K562 (cell line): Measurements from ENCODE around the gene PDE4D. TPM values are rescaled to one million over a fixed set of nuclear protein-coding genes. Genes with fewer than 3 reads are reported as not detected.

ENCODE experiments used
- ATAC-seq: fragments of 200-7000 bp; cut with Tn5 transposase; 3 replicates; pipeline ENCODE4 v1.9.1; 2020; ENCODE audit warnings: moderate library complexity
- BruUV-seq: library from RNA; stranded (reverse); fragments of 400-500 nt; replicated peaks from 2 replicates; lab custom pipeline; 2021; lab: Mats Ljungman, UMichigan
- CTCF ChIA-PET: fragments of 300-600 bp; formaldehyde crosslinking; extraction: SDS; loops from one replicate; lab custom pipeline; 2021; ENCODE audit warnings: low intra/inter-chr PET ratio; lab: Yijun Ruan, JAX
- POLR2A ChIA-PET: fragments of 300-600, 350-650 bp; sonication (Branson Sonifier 250); formaldehyde crosslinking; extraction: SDS; loops from one replicate; lab custom pipeline; 2021; ENCODE audit warnings: antibody characterized with exemption, inconsistent platforms; lab: Yijun Ruan, JAX
- DNase-seq, 4 experiments: peaks; one replicate each; pipeline versions ENCODE4 v3.0.0 to v3.0.0-alpha.2; 2011 to 2018; ENCODE audit warnings: low spot score in 3 of 4, mixed read lengths in 3 of 4; ENCODE audit errors: extremely low read depth in 1 of 4
- FAIRE-seq: peaks from 2 replicates; lab custom pipeline; 2011; peaks lifted over from hg19 to GRCh38; lab: Jason Lieb, UNC
- H2AFZ ChIP-seq: 2 replicates; pipeline ENCODE4 v1.6.0; 2011; ENCODE audit warnings: low read depth, low read length, control low read depth, inconsistent platforms
- H3K27ac ChIP-seq: fragments of 200-600 bp; 3 replicates; pipeline ENCODE4 v1.8.0; 2011; ENCODE audit warnings: low read depth, mild to moderate bottlenecking, control low read depth, inconsistent platforms, low read length, moderate library complexity, mixed read lengths; ENCODE audit errors: extremely low read depth
- H3K27me3 ChIP-seq, 2 experiments: fragments of 300-600 bp in 1 of 2; 2 replicates in 1 of 2; 3 replicates in 1 of 2; pipeline versions ENCODE4 v1.6.0 to v1.8.0; 2011; ENCODE audit warnings: inconsistent platforms in 2 of 2, low read length in 2 of 2, mild to moderate bottlenecking in 1 of 2, mixed read lengths in 1 of 2, moderate library complexity in 1 of 2; ENCODE audit not compliant: control insufficient read depth in 2 of 2, insufficient read depth in 2 of 2
- H3K36me3 ChIP-seq: fragments of 300-600 bp; 3 replicates; pipeline ENCODE4 v1.8.0; 2011; ENCODE audit warnings: mild to moderate bottlenecking, low read length, inconsistent platforms; ENCODE audit not compliant: control insufficient read depth, insufficient read depth
- H3K4me1 ChIP-seq, 2 experiments: fragments of 200-600 bp in 1 of 2; replicated peaks in 1 of 2; 2 replicates in 1 of 2; 3 replicates in 1 of 2; pipeline versions ENCODE4 v1.5.1 to v1.8.0; 2011; ENCODE audit warnings: inconsistent platforms in 2 of 2, low read length in 2 of 2, mild to moderate bottlenecking in 1 of 2, mixed read lengths in 1 of 2, moderate library complexity in 1 of 2; ENCODE audit not compliant: control insufficient read depth in 2 of 2, insufficient read depth in 2 of 2
- H3K4me2 ChIP-seq: 2 replicates; pipeline ENCODE4 v1.6.1; 2011; ENCODE audit warnings: low read length, control low read depth, inconsistent platforms, mixed read lengths; ENCODE audit not compliant: insufficient read depth
- H3K4me3 ChIP-seq: fragments of 200-600 bp; sonication (generic), shearing (Covaris generic); 2 replicates; pipeline ENCODE4 v1.5.1; 2016; ENCODE audit warnings: control low read depth, inconsistent platforms
- H3K79me2 ChIP-seq: fragments of 200-600 bp; 3 replicates; pipeline ENCODE4 v1.8.0; 2011; ENCODE audit warnings: low read length, inconsistent platforms; ENCODE audit not compliant: control insufficient read depth, insufficient read depth
- H3K9ac ChIP-seq, 2 experiments: 2 replicates each; pipeline versions ENCODE4 v1.6.0 to v1.6.1; 2011; ENCODE audit warnings: low read depth in 2 of 2, low read length in 2 of 2, control low read depth in 1 of 2, inconsistent platforms in 1 of 2, mild to moderate bottlenecking in 1 of 2, mixed read lengths in 1 of 2; ENCODE audit not compliant: insufficient read depth in 1 of 2
- H3K9me1 ChIP-seq: one replicate; pipeline ENCODE4 v1.6.0; 2011; ENCODE audit warnings: inconsistent platforms, mild to moderate bottlenecking, low read length, moderate library complexity; ENCODE audit not compliant: control insufficient read depth, insufficient read depth
- H3K9me3 ChIP-seq: replicated peaks from 2 replicates; pipeline ENCODE4 v1.5.1; 2011; ENCODE audit warnings: low read depth, low read length, inconsistent platforms; ENCODE audit not compliant: control insufficient read depth, insufficient read depth
- H4K20me1 ChIP-seq: replicated peaks from 2 replicates; pipeline ENCODE4 v1.6.1; 2011; ENCODE audit warnings: low read length, inconsistent platforms, mixed read lengths; ENCODE audit not compliant: control insufficient read depth, insufficient read depth
- CC2D1A ChIP-seq: fragments of 450-650 bp; IDR thresholded peaks from 2 replicates; pipeline ENCODE4 v1.6.1; 2017; ENCODE audit warnings: mild to moderate bottlenecking
- EHMT2 ChIP-seq: fragments of 450-650 bp; IDR thresholded peaks from 2 replicates; pipeline ENCODE4 v1.6.1; 2018; ENCODE audit warnings: antibody characterized with exemption
- ERF ChIP-seq: fragments of 450-650 bp; formaldehyde crosslinking; IDR thresholded peaks from 2 replicates; pipeline ENCODE4 v1.4.0; 2020; ENCODE audit warnings: mild to moderate bottlenecking, mixed read lengths
- HSF4 ChIP-seq: fragments of 250-450 bp; sonication (Bioruptor Pico); IDR thresholded peaks from 2 replicates; pipeline ENCODE4 v2.1.2; 2022; ENCODE audit warnings: mild to moderate bottlenecking, moderate library complexity, borderline replicate concordance
- KAT7 ChIP-seq: sonication (generic); formaldehyde crosslinking; IDR thresholded peaks from 2 replicates; pipeline ENCODE4 v1.8.0; 2022; ENCODE audit warnings: missing genetic modification reagents, mild to moderate bottlenecking, borderline replicate concordance
- NONO ChIP-seq, 2 experiments: fragments of 200-400 bp in 1 of 2; fragments of 450-650 bp in 1 of 2; formaldehyde crosslinking in 1 of 2; IDR thresholded peaks; 2 replicates each; pipeline ENCODE4 v1.6.1; 2017; ENCODE audit warnings: low read depth in 2 of 2, mild to moderate bottlenecking in 2 of 2, moderate library complexity in 2 of 2, low read length in 1 of 2
- RBM25 ChIP-seq: fragments of 200-400 bp; formaldehyde crosslinking; IDR thresholded peaks from 2 replicates; pipeline ENCODE4 v1.6.1; 2018; ENCODE audit warnings: low read length, low read depth, moderate library complexity; ENCODE audit not compliant: severe bottlenecking
- ZBED1 ChIP-seq: IDR thresholded peaks from 2 replicates; pipeline ENCODE4 v1.6.1; 2014
- WGBS: fragments of 100-300 bp; shearing (Covaris generic); methylation state at CpG from one replicate; pipeline ENCODE4 v1.1.6; 2016; ENCODE audit warnings: low coverage, mixed read lengths; ENCODE audit not compliant: insufficient coverage; ENCODE audit errors: missing lambda C conversion rate; 5-methylcytosine and 5-hydroxymethylcytosine counted together
- in situ Hi-C: fragments of 300-500 bp; cut with MboI; formaldehyde crosslinking; loops from 4 replicates; pipeline ENCODE4 v1.15.0; 2018; ENCODE audit warnings: inconsistent platforms, mixed read lengths
- intact Hi-C: fragments of 100-400 bp; cut with micrococcal nuclease; formaldehyde crosslinking; loops from 2 replicates; pipeline ENCODE4 v1.14.2; 2022
- polyA plus RNA-seq, 8 experiments: library from polyadenylated mRNA; depleted of rRNA in 4 of 8; stranded (reverse) in 5 of 8; unstranded in 3 of 8; fragments of >200 nt; fragmentation: Nextera tagmentation in 2 of 8; fragmentation: Illumina TruSeq in 1 of 8; extraction: Ambion mirVana in 2 of 8; extraction: Trizol in 1 of 8; gene quantifications; 2 replicates each; pipeline versions ENCODE4 v1.2.1 to v1.2.3, GENCODE V29; 2011 to 2014; ENCODE audit warnings: inconsistent platforms in 1 of 8, missing spikeins in 1 of 8
- total RNA-seq, 7 experiments: library from RNA; depleted of rRNA in 6 of 7; stranded (reverse); fragments of >200 nt in 6 of 7; fragmentation: Illumina TruSeq in 2 of 7; extraction: Trizol in 2 of 7; gene quantifications; 2 replicates each; pipeline versions ENCODE4 v1.2.1 to v1.2.3, GENCODE V29; 2011 to 2021; ENCODE audit warnings: low replicate concordance in 1 of 7
- TF ChIP-seq, protein P1 (sequence below): fragments of 250-450 bp; sonication (Bioruptor Pico); IDR thresholded peaks from 2 replicates; pipeline ENCODE4 v1.4.0; 2020; ENCODE audit warnings: mild to moderate bottlenecking, moderate library complexity, borderline replicate concordance
- TF ChIP-seq, protein P2 (sequence below): fragments of 450-650 bp; formaldehyde crosslinking; IDR thresholded peaks from 2 replicates; pipeline ENCODE4 v1.4.0; 2020; ENCODE audit warnings: mild to moderate bottlenecking, mixed read lengths

The PDE4D gene
- total and polyA plus RNA-seq, 9 of the 15 experiments (the other 6 are each of a cell fraction or from before 2014, with no cell fraction given) = 0.04 to 0.46 (median 0.13) TPM

- TF ChIP-seq CC2D1A = no peak
- no peak for TF ChIP-seq EHMT2
- no peak for TF ChIP-seq HSF4 (CRISPR knock-in tag)
- TF ChIP-seq ERF (CRISPR knock-in tag) = no peak
These were observed 533.4 kb downstream of the PDE4D start (continued) for GRCh38 chr5:59360130-59360555.

- no peaks in the 10 kb centered on the region for H3K9me3 ChIP-seq
- no peaks in the 10 kb centered on the region for H3K4me1 ChIP-seq
- no peak overlapping the region for H3K27ac ChIP-seq
- no peaks in the 10 kb centered on the region for H3K79me2 ChIP-seq
- TF ChIP-seq KAT7 (CRISPR knock-in tag) = no peak
- no peak for TF ChIP-seq ZBED1
- TF ChIP-seq NONO (IDR thresholded peaks at IDR 0.05; ENCODE audit: low read depth in 2 of 2, low read length in 1 of 2) = no peak
- TF ChIP-seq, protein P1, sequence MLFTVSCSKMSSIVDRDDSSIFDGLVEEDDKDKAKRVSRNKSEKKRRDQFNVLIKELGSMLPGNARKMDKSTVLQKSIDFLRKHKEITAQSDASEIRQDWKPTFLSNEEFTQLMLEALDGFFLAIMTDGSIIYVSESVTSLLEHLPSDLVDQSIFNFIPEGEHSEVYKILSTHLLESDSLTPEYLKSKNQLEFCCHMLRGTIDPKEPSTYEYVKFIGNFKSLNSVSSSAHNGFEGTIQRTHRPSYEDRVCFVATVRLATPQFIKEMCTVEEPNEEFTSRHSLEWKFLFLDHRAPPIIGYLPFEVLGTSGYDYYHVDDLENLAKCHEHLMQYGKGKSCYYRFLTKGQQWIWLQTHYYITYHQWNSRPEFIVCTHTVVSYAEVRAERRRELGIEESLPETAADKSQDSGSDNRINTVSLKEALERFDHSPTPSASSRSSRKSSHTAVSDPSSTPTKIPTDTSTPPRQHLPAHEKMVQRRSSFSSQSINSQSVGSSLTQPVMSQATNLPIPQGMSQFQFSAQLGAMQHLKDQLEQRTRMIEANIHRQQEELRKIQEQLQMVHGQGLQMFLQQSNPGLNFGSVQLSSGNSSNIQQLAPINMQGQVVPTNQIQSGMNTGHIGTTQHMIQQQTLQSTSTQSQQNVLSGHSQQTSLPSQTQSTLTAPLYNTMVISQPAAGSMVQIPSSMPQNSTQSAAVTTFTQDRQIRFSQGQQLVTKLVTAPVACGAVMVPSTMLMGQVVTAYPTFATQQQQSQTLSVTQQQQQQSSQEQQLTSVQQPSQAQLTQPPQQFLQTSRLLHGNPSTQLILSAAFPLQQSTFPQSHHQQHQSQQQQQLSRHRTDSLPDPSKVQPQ (CRISPR knock-in tag) = no peak
- TF ChIP-seq RBM25 = no peak
- TF ChIP-seq, protein P2, sequence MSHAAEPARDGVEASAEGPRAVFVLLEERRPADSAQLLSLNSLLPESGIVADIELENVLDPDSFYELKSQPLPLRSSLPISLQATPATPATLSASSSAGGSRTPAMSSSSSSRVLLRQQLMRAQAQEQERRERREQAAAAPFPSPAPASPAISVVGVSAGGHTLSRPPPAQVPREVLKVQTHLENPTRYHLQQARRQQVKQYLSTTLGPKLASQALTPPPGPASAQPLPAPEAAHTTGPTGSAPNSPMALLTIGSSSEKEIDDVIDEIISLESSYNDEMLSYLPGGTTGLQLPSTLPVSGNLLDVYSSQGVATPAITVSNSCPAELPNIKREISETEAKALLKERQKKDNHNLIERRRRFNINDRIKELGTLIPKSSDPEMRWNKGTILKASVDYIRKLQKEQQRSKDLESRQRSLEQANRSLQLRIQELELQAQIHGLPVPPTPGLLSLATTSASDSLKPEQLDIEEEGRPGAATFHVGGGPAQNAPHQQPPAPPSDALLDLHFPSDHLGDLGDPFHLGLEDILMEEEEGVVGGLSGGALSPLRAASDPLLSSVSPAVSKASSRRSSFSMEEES (CRISPR knock-in tag) = no peak
- no peaks in the 10 kb centered on the region for H3K27me3 ChIP-seq
- CTCF ChIA-PET = no interaction called here
- H3K9me1 ChIP-seq = no peaks in the 10 kb centered on the region
- DNase-seq (no peak), FAIRE-seq (no peak), ATAC-seq (no peak)
- no peaks in the 10 kb centered on the region for H3K36me3 ChIP-seq
- intact Hi-C loops = no loop called here
- POLR2A ChIA-PET = no interaction called here
- no peaks in the 10 kb centered on the region for H4K20me1 ChIP-seq
- no peak overlapping the region for H3K9ac ChIP-seq
- H3K4me2 ChIP-seq = no peak overlapping the region
- BruUV-seq = no TSS peak
- H3K4me3 ChIP-seq = no peak overlapping the region
- in situ Hi-C loops = no loop called here
- 0% methylated on average over 5 of the region's 5 CpGs for WGBS
- H2AFZ ChIP-seq = no peak overlapping the region
These were observed 535.3 kb downstream of the PDE4D start for GRCh38 chr5:59358005-59358861.
